GM19455 (cell line): Measurements from ENCODE around the gene SYNPO2.

Source experiments
- ATAC-seq: cut with Tn5 transposase; IDR thresholded peaks from one replicate; pipeline ENCODE4 v1.9.1; 2021; ENCODE audit not compliant: unreplicated experiment

Gene SYNPO2

GRCh38 chr4:119105605-119106004 lies 217.0 kb downstream of the SYNPO2 start:
- ATAC-seq: no peak

GRCh38 chr4:119106036-119107000 lies 217.7 kb downstream of the SYNPO2 start:
- ATAC-seq: no peak

- ATAC-seq: no peak
Measured at GRCh38 chr4:119110121-119110520, 221.5 kb downstream of the SYNPO2 start.
